Lower lobe of right lung (tissue), 2 donors: ENCODE results near the gene PFKM. TPM values are rescaled to one million over a fixed set of nuclear protein-coding genes. Genes with fewer than 3 reads are reported as not detected.

Source experiments
- ATAC-seq, 2 donors: fragments of 200-7000 bp; cut with Tn5 transposase; one replicate each; pipeline ENCODE4 v1.9.1; 2020 to 2022; ENCODE audit warnings: mild to moderate bottlenecking in 2 of 2, moderate library complexity in 2 of 2
- DNase-seq: peaks from one replicate; pipeline ENCODE4 v3.0.0-alpha.2; 2020
- H3K27ac ChIP-seq: fragments of 200-600 bp; one replicate; pipeline ENCODE4 v1.8.0; 2022
- H3K27me3 ChIP-seq: fragments of 200-600 bp; one replicate; pipeline ENCODE4 v1.8.0; 2022; ENCODE audit warnings: low read depth
- H3K36me3 ChIP-seq: fragments of 200-600 bp; one replicate; pipeline ENCODE4 v1.8.0; 2022; ENCODE audit warnings: mild to moderate bottlenecking
- H3K4me1 ChIP-seq: fragments of 200-600 bp; one replicate; pipeline ENCODE4 v1.8.0; 2022
- H3K4me3 ChIP-seq: fragments of 200-600 bp; one replicate; pipeline ENCODE4 v1.8.0; 2022; ENCODE audit warnings: mild to moderate bottlenecking
- H3K9me3 ChIP-seq: fragments of 200-600 bp; one replicate; pipeline ENCODE4 v1.8.0; 2022
- CTCF ChIP-seq: fragments of 200-600 bp; IDR thresholded peaks from one replicate; pipeline ENCODE4 v1.8.0; 2022; ENCODE audit warnings: antibody characterized with exemption, mild to moderate bottlenecking
- intact Hi-C: fragments of 100-400 bp; cut with DNase I; formaldehyde crosslinking; loops from one replicate; pipeline ENCODE4 v1.11.0; 2022
- microRNA-seq: library from miRNA; unstranded; fragments of <30 nt; microRNA quantifications from one replicate; pipeline ENCODE4 v1.2.0, GENCODE V29; 2020; ENCODE audit warnings: borderline number of aligned reads
- total RNA-seq: library from RNA; stranded (reverse); fragmentation: NEBNext Ultra II Directional; extraction: Animal tissue kit (Norgen Biotek cat#: 25700); gene quantifications from one replicate; pipeline ENCODE4 v1.2.1, GENCODE V29; 2021
- donor health status: DM: no; HTN: yes; CAD: no; lungs with severe emphysema.

PFKM gene
- total RNA-seq, 1 donor from 2014 or later = 39.1 TPM

DNA sequence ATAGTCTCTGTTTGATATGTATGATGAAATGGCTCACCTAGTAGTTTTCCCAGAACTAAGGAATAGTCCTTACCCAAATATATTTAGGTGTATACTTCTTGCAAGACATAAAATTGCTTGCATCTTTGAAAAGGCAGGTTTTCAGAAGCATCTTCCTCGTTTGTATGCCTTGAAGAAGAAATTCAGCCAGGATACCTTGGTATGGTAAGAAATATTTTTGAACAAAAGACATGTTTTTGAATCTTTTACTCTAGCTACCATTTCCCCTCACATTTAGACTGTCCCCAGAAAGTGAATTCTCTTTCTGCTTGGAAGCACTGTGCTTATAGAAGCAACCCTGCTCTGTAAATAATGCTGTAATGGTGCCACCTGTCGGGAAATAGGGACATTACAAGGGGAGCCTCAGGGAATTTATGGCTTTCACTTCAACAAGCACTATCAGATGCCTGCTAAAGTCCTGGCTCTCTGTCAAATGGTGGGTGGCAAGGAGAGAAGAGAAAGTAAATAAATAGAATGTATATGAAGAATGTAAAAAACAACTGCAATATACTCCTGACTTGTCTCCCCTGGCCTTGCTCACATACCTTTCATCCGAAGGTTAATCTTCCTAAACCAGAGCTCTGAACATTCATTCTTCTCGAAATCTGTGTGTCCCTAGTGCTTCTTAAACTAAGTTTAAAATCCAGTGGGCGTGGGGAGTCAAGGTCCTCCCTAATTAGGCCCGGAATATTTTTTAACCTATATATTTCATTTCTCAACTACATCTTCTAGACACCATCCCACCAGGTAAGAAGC, 70.4 kb downstream of the PFKM start:
- Histone ChIP-seq H3K4me1 (peaks cover 2% of the 10 kb centered on the region), H3K36me3 (no peaks in the 10 kb centered on the region), H3K27me3 (peaks cover 13% of the 10 kb centered on the region), H3K27ac (no peak overlapping the region), H3K4me3 (no peak overlapping the region), H3K9me3 (no peaks in the 10 kb centered on the region)
- ATAC-seq (peak; percentile 69 to 83), DNase-seq (no peak)
- intact Hi-C loops = no loop called here
- TF ChIP-seq CTCF = peak; percentile 91

DNA sequence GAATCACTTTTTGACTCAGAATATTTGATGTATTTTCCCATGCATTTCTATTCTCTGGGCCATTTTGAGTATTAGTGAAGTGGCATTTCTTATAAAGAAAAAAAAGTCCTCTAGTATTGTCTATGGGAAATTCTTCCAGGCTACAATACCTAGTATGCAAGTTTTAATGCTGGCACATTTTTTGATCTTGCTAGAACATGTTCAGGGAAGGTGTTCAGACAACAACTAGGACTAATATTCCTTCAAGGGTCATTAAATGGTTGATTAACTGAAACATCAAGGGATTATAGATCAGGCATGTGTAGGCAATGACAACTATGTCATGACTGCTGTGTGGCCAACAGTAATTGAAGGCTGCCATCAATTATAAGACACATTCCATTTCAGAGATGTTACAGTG, 71.9 kb downstream of the PFKM start:
- DNase-seq = no peak
- H3K4me1 ChIP-seq = no peaks in the 10 kb centered on the region
- intact Hi-C loops = no loop called here
- H3K27ac ChIP-seq = no peak overlapping the region
- no peaks in the 10 kb centered on the region for H3K9me3 ChIP-seq
- H3K36me3 ChIP-seq = no peaks in the 10 kb centered on the region
- no peak overlapping the region for H3K4me3 ChIP-seq
- no peak for ATAC-seq
- no peak for TF ChIP-seq CTCF
- no peaks in the 10 kb centered on the region for H3K27me3 ChIP-seq

GRCh38 chr12:48192861-48193260, 73.7 kb downstream of the PFKM start:
- Histone ChIP-seq H3K36me3 (no peaks in the 10 kb centered on the region), H3K27ac (no peak overlapping the region), H3K9me3 (no peaks in the 10 kb centered on the region), H3K4me1 (peaks cover 5% of the 10 kb centered on the region), H3K27me3 (no peaks in the 10 kb centered on the region), H3K4me3 (no peak overlapping the region)
- DNase-seq (no peak), ATAC-seq (peak in 1 of 2 donors; percentile 30)
- intact Hi-C loops = no loop called here
- TF ChIP-seq CTCF = no peak

DNA sequence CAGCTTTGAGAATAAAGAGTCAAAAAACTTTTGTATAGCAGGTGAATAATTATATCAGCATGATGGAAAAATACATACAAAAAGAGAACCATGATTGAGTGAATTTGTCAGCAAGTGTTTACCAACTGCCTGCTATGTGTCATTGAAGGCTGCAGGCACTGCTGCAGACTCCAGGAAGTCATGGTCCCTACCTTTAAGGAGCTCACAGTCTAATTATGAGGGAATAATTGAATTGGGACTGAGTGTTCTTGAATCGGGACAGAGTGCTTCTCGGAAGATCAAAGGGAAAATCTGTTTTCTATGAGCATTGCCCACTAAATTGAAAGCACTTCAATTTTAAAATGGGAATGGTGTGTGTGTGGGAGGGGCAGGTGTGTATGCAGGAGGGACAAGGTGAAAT, 74.5 kb downstream of the PFKM start:
- TF ChIP-seq CTCF = no peak
- Histone ChIP-seq H3K36me3 (no peaks in the 10 kb centered on the region), H3K27ac (peak overlapping the region; percentile 25), H3K27me3 (no peaks in the 10 kb centered on the region), H3K4me1 (peaks cover 5% of the 10 kb centered on the region), H3K9me3 (no peaks in the 10 kb centered on the region), H3K4me3 (no peak overlapping the region)
- ATAC-seq (peak in 1 of 2 donors; percentile 34), DNase-seq (no peak)
- intact Hi-C loops = no loop called here

DNA sequence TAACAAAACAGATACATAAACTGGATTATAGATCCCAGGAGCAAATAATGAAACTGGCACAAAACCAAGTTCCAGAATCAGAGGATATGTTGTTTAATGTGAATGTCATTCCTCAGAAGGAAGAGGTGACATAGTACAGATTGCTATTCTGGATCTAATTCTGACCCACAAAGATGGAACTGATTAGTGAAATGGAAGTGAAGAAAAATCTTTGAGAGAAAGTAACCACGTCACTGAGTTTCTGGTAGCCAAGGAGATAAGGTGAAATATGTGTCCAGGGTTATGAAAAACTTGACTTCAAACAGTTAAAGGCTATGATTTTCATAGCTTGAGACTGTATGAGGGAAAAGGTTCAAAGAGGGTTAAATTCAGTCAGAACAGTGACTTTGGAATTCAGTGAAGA, 75.6 kb downstream of the PFKM start:
- ATAC-seq (no peak), DNase-seq (no peak)
- no peak for TF ChIP-seq CTCF
- H3K4me3 ChIP-seq = no peak overlapping the region
- H3K27ac ChIP-seq = no peak overlapping the region
- intact Hi-C loops = no loop called here
- H3K36me3 ChIP-seq = no peaks in the 10 kb centered on the region
- no peaks in the 10 kb centered on the region for H3K27me3 ChIP-seq
- peaks cover 14% of the 10 kb centered on the region for H3K4me1 ChIP-seq
- no peaks in the 10 kb centered on the region for H3K9me3 ChIP-seq

Small RNA genes lying within 50 kb of the gene (microRNA-seq; reads per million reads assigned to microRNA genes)
- not detected for gene MIR6505

Other genes starting within 250 kb of the PFKM start
- 24.3 TPM for gene VDR, start 214.4 kb upstream of the PFKM start, total RNA-seq
- gene TMEM106C, start 155.8 kb upstream of the PFKM start, total RNA-seq = 39.3 TPM
- gene COL2A1, start 114.9 kb upstream of the PFKM start, total RNA-seq = not detected
- gene SENP1, start 13.3 kb upstream of the PFKM start, total RNA-seq = 17.2 TPM
- gene ASB8, start 38.2 kb downstream of the PFKM start, total RNA-seq = 40.9 TPM
- 1.0 TPM for gene CCDC184, start 64.3 kb downstream of the PFKM start, total RNA-seq
- not detected for gene OR10AD1, start 83.9 kb downstream of the PFKM start, total RNA-seq
- gene ZNF641, start 231.6 kb downstream of the PFKM start, total RNA-seq = 27.3 TPM